Upper lobe of left lung (tissue), 6 donors: ENCODE data around the gene ITM2C. TPM values are rescaled to one million over a fixed set of nuclear protein-coding genes. Genes with fewer than 3 reads are reported as not detected.

Experiments used
- ATAC-seq, 2 donors: fragments of 200-7000 bp; cut with Tn5 transposase; one replicate each; pipeline ENCODE4 v1.9.1; 2022; ENCODE audit warnings: mild to moderate bottlenecking in 2 of 2, moderate library complexity in 2 of 2; ENCODE audit not compliant: low FRiP score in 2 of 2
- DNase-seq, 2 donors: peaks; one replicate each; pipeline ENCODE4 v3.0.0-alpha.2; 2019 to 2020
- H3K27ac ChIP-seq, 4 donors: fragments of 200-600 bp; sonication (generic); one replicate each; pipeline ENCODE4 v1.5.1; 2016 to 2019
- H3K27me3 ChIP-seq, 4 donors: fragments of 200-600 bp; sonication (generic); one replicate each; pipeline ENCODE4 v1.5.1; 2017 to 2019
- H3K36me3 ChIP-seq, 4 donors: fragments of 200-600 bp; sonication (generic); one replicate each; pipeline ENCODE4 v1.5.1; 2016 to 2019
- H3K4me1 ChIP-seq, 4 donors: fragments of 200-600 bp; sonication (generic); one replicate each; pipeline ENCODE4 v1.5.1; 2018 to 2019
- H3K4me3 ChIP-seq, 4 donors: fragments of 200-600 bp; sonication (generic); one replicate each; pipeline ENCODE4 v1.5.1; 2017 to 2019; ENCODE audit warnings: mild to moderate bottlenecking in 2 of 4, moderate library complexity in 1 of 4
- H3K9me3 ChIP-seq, 4 donors: fragments of 200-600 bp; sonication (generic); one replicate each; pipeline ENCODE4 v1.5.1; 2018 to 2019
- EP300 ChIP-seq, 4 donors: sonication (generic); formaldehyde crosslinking; IDR thresholded peaks; one replicate each; pipeline ENCODE4 v1.5.1; 2017; ENCODE audit warnings: antibody characterized with exemption in 4 of 4, control low read depth in 2 of 4
- POLR2A ChIP-seq, 4 donors: fragments of 450-650 bp; IDR thresholded peaks; one replicate each; pipeline ENCODE4 v1.5.1; 2016 to 2017; ENCODE audit warnings: antibody characterized with exemption in 4 of 4, mild to moderate bottlenecking in 2 of 4
- POLR2AphosphoS5 ChIP-seq, 2 donors: sonication (generic); formaldehyde crosslinking; IDR thresholded peaks; one replicate each; pipeline ENCODE4 v1.5.1; 2017; ENCODE audit warnings: antibody characterized with exemption in 2 of 2
- WGBS, 2 donors: methylation state at CpG; one replicate each; pipeline ENCODE4 v1.1.5; 2017 to 2018; 5-methylcytosine and 5-hydroxymethylcytosine counted together
- total RNA-seq, 6 donors: library from RNA; depleted of rRNA in 4 of 6; stranded (reverse); fragments of >200 nt in 4 of 6; gene quantifications; one replicate each; pipeline versions ENCODE4 v1.1.0 to v1.2.1, GENCODE V29; 2016 to 2021
- TF ChIP-seq, protein P1 (sequence below), 6 experiments: fragments of 450-650 bp in 4 of 6; fragments of 200-600 bp in 2 of 6; sonication (generic) in 2 of 6; IDR thresholded peaks; one replicate each; pipeline ENCODE4 v1.5.1; 2016 to 2019; ENCODE audit warnings: antibody characterized with exemption in 6 of 6
- donor health status: DM: no; HTN: no; CAD: no; lungs with moderate emphysema.
- donor health status: DM: no; HTN: yes; CAD: no; lungs with severe emphysema.

Gene ITM2C
- total RNA-seq, 6 donors from 2014 or later: 19.9 to 40.4 (median 25.6) TPM

- H3K27me3 ChIP-seq: no peaks in the 10 kb centered on the region
- H3K36me3 ChIP-seq: peaks cover 0 to 12% (median 2%) of the 10 kb centered on the region in 4 donors
- 83 to 91% methylated on average over 5 to 7 of the region's 7 CpGs for WGBS, 2 donors
- ATAC-seq (no peak), DNase-seq (no peak)
- H3K4me1 ChIP-seq: no peaks in the 10 kb centered on the region
- H3K4me3 ChIP-seq: no peak overlapping the region
- TF ChIP-seq EP300 (IDR thresholded peaks at IDR 0.05) (no peak), POLR2A (IDR thresholded peaks at IDR 0.05) (no peak)
- H3K27ac ChIP-seq: no peak overlapping the region
- H3K9me3 ChIP-seq: no peaks in the 10 kb centered on the region
Measured at GRCh38 chr2:230881840-230882239, 17.1 kb downstream of the ITM2C start.

- DNase-seq (no peak), ATAC-seq (no peak)
- no peaks in the 10 kb centered on the region for H3K4me1 ChIP-seq
- WGBS, 2 donors: 58 to 70% methylated on average over 8 to 11 of the region's 11 CpGs
- H3K9me3 ChIP-seq: no peaks in the 10 kb centered on the region
- H3K27ac ChIP-seq: no peak overlapping the region
- no peaks in the 10 kb centered on the region for H3K36me3 ChIP-seq
- H3K4me3 ChIP-seq: no peak overlapping the region
- H3K27me3 ChIP-seq: no peaks in the 10 kb centered on the region
- no peak for TF ChIP-seq POLR2AphosphoS5 (IDR thresholded peaks at IDR 0.05)
- no peak for TF ChIP-seq EP300 (IDR thresholded peaks at IDR 0.05)
- TF ChIP-seq POLR2A (IDR thresholded peaks at IDR 0.05): no peak
- TF ChIP-seq, protein P1, sequence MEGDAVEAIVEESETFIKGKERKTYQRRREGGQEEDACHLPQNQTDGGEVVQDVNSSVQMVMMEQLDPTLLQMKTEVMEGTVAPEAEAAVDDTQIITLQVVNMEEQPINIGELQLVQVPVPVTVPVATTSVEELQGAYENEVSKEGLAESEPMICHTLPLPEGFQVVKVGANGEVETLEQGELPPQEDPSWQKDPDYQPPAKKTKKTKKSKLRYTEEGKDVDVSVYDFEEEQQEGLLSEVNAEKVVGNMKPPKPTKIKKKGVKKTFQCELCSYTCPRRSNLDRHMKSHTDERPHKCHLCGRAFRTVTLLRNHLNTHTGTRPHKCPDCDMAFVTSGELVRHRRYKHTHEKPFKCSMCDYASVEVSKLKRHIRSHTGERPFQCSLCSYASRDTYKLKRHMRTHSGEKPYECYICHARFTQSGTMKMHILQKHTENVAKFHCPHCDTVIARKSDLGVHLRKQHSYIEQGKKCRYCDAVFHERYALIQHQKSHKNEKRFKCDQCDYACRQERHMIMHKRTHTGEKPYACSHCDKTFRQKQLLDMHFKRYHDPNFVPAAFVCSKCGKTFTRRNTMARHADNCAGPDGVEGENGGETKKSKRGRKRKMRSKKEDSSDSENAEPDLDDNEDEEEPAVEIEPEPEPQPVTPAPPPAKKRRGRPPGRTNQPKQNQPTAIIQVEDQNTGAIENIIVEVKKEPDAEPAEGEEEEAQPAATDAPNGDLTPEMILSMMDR (IDR thresholded peaks at IDR 0.05): no peak
Measured at GRCh38 chr2:230885463-230886130, 20.9 kb downstream of the ITM2C start.

DNA sequence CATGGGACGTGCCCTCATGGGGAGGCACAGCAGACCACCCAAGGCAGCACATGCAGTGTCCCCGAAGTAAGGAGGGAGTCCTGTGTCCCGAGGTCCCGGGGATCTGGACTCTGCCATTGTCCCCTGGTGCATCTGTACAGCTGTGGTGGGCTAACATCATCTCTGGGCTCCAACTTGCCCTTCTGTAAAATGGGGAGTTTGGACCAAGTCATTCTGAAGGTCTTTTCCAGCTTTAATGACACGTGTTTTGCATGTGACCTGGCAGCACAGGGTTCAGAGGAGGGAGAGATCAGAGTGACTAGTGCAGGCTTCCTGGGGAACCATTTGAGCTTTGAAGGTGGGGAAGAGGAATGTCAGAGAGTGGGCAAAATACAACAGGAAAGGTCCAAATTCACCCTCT is 21.5 kb downstream of the ITM2C start:
- DNase-seq (no peak), ATAC-seq (no peak)
- Histone ChIP-seq H3K27ac (no peak overlapping the region), H3K36me3 (no peaks in the 10 kb centered on the region), H3K9me3 (no peaks in the 10 kb centered on the region), H3K27me3 (no peaks in the 10 kb centered on the region), H3K4me3 (no peak overlapping the region), H3K4me1 (no peaks in the 10 kb centered on the region)
- 60 to 72% methylated on average over 1 to 5 of the region's 5 CpGs for WGBS, 2 donors
- TF ChIP-seq, protein P1 (IDR thresholded peaks at IDR 0.05): no peak
- TF ChIP-seq POLR2AphosphoS5 (IDR thresholded peaks at IDR 0.05): no peak
- TF ChIP-seq EP300 (IDR thresholded peaks at IDR 0.05): no peak
- TF ChIP-seq POLR2A (IDR thresholded peaks at IDR 0.05): no peak

DNA sequence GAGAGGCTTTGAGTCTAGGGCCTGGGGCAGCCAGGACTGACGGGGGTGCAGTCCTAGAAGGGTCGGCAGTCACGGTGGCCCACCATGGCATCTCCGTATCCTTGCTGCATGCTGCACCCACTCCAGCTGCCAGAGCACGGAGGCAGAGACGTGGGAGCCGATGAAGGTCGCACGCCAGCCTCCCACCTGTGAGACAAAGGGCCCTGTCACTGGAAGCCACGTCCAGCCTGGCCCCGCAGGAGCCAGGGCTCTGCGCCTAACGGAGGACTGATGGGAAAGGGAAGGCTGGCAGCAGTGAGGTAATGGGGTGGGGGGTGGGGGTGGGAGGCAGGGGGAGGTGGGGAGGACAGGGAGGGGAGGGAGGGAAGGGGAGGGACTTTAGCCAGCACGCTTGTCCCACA is 21.9 kb downstream of the ITM2C start:
- DNase-seq (no peak), ATAC-seq (no peak)
- Histone ChIP-seq H3K36me3 (no peaks in the 10 kb centered on the region), H3K4me3 (no peak overlapping the region), H3K4me1 (no peaks in the 10 kb centered on the region), H3K27ac (no peak overlapping the region), H3K27me3 (no peaks in the 10 kb centered on the region), H3K9me3 (no peaks in the 10 kb centered on the region)
- no peak for TF ChIP-seq POLR2A (IDR thresholded peaks at IDR 0.05)
- TF ChIP-seq POLR2AphosphoS5 (IDR thresholded peaks at IDR 0.05): no peak
- TF ChIP-seq, protein P1 (IDR thresholded peaks at IDR 0.05): no peak
- 71 to 84% methylated on average over 5 to 8 of the region's 14 CpGs for WGBS, 2 donors

DNA sequence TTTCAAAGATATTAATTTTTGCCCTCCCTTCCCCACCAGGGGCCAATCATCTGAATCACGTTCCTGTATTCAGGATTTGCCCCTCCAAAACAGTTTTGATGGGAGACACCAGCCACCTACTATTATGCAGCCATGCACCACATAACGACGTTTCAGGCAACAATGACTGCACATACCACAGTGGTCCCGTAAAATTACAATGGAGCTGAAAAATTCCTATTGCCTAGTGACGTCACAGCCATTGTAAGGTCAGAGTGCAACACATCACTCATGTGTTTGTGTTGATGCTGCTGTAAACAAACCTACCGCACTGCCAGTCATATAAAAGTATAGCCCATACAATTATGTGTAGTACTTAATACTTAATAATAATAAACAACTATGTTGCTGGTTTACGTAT is 22.6 kb downstream of the ITM2C start:
- no peak for ATAC-seq
- H3K36me3 ChIP-seq: no peaks in the 10 kb centered on the region
- DNase-seq: no peak
- H3K9me3 ChIP-seq: no peaks in the 10 kb centered on the region
- H3K27ac ChIP-seq: no peak overlapping the region
- 81 to 83% methylated on average over 7 of the region's 7 CpGs for WGBS, 2 donors
- TF ChIP-seq POLR2AphosphoS5 (IDR thresholded peaks at IDR 0.05) (no peak), EP300 (IDR thresholded peaks at IDR 0.05) (no peak), POLR2A (IDR thresholded peaks at IDR 0.05) (no peak)
- TF ChIP-seq, protein P1 (IDR thresholded peaks at IDR 0.05): no peak
- H3K27me3 ChIP-seq: no peaks in the 10 kb centered on the region
- no peak overlapping the region for H3K4me3 ChIP-seq
- no peaks in the 10 kb centered on the region for H3K4me1 ChIP-seq
